ENCODE data around the gene RALGPS1.

DNA sequence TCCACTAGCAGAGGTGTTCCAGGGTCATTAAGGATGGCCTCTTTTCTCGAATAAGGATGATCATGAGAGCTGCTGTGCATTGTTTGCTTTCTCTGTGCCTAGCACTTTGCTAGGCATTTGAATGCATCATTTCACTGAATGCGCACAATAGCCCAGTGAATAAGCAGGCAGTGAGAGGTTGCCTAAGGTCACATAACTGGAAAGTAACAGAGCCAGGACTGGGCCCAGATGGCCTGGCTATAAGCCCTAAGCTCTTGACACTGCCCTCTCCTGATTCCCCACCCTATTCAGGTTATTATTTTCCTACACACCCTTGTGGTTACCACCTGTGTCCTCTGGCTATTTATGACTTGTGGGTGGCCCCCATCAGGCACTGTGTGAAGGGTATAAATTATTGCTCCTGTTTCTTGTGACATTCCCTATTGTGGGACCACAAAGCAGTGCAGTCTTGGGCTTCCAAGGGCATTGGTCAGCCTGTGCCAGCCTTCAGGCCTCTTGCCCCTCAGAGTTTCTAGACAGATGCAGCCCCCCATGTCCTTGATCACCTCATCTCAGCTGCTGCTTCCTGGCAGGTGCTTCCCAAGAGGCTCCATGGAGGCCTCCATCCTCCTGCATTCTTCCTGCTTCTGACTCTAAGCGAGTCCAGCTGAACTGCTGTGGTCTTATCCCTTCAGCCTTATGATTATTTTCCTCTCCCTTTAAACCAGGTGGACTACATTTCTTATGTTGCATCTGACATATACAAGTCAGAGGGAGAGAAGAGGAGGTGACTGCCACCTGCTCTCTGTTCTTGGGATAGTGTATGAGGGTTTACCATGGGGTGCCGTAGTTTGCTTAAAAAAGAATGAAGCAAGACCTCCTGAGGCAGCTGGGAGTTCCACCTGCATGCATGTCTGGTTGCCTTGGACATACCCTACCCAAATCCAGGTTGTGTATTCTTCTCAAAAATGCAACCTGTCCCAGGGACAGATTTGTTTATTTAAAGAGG is 160.3 kb downstream of the RALGPS1 start:
- TF ChIP-seq, protein P1, sequence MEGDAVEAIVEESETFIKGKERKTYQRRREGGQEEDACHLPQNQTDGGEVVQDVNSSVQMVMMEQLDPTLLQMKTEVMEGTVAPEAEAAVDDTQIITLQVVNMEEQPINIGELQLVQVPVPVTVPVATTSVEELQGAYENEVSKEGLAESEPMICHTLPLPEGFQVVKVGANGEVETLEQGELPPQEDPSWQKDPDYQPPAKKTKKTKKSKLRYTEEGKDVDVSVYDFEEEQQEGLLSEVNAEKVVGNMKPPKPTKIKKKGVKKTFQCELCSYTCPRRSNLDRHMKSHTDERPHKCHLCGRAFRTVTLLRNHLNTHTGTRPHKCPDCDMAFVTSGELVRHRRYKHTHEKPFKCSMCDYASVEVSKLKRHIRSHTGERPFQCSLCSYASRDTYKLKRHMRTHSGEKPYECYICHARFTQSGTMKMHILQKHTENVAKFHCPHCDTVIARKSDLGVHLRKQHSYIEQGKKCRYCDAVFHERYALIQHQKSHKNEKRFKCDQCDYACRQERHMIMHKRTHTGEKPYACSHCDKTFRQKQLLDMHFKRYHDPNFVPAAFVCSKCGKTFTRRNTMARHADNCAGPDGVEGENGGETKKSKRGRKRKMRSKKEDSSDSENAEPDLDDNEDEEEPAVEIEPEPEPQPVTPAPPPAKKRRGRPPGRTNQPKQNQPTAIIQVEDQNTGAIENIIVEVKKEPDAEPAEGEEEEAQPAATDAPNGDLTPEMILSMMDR (IDR thresholded peaks at IDR 0.05; ENCODE audit: low read depth, low read length) = no peak
- TF ChIP-seq, protein P2, sequence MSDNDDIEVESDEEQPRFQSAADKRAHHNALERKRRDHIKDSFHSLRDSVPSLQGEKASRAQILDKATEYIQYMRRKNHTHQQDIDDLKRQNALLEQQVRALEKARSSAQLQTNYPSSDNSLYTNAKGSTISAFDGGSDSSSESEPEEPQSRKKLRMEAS (IDR thresholded peaks at IDR 0.05; ENCODE audit: low read depth, low read length) = no peak
